Measurements from ENCODE around the gene NDST1. TPM values are rescaled to one million over a fixed set of nuclear protein-coding genes. Genes with fewer than 3 reads are reported as not detected.

Gene NDST1
- total RNA-seq, 1 experiment from 2014 or later, result 42.6 TPM

GRCh38 chr5:150505816-150506215 is 2.1 kb upstream of the NDST1 start:
- Histone ChIP-seq H3F3A (ENCODE audit: low read length, unreplicated experiment) (no peaks in the 10 kb centered on the region), H3K27me3 (ENCODE audit: low read length) (no peaks in the 10 kb centered on the region), H3K27ac (ENCODE audit: low read length) (no peak overlapping the region), H3K4me2 (ENCODE audit: low read length) (no peak overlapping the region), H3K4me3 (ENCODE audit: low read length) (no peak overlapping the region), H2AFZ (ENCODE audit: low read length) (no peak overlapping the region), H4K20me1 (ENCODE audit: low read length) (peaks cover 21% of the 10 kb centered on the region), H3K79me2 (ENCODE audit: low read length) (peaks cover 96% of the 10 kb centered on the region), H3K9me2 (replicated peaks; ENCODE audit: low read length) (no peaks in the 10 kb centered on the region), H3K9me3 (ENCODE audit: low read length) (no peaks in the 10 kb centered on the region), H3K9ac (ENCODE audit: low read length) (no peak overlapping the region), H3K36me3 (ENCODE audit: low read depth, low read length) (peaks cover 5% of the 10 kb centered on the region; the same call in 1 of the 2 replicates), H3K4me1 (ENCODE audit: insufficient read depth, low read length) (peaks cover 14% of the 10 kb centered on the region)
- intact Hi-C loops (cut with micrococcal nuclease), result no loop called here
- ChIA-PET CTCF (no interaction called here), POLR2A (ENCODE audit: unreplicated experiment) (no interaction called here)
- ATAC-seq (no peak), DNase-seq (no peak)
- TF ChIP-seq CTCF (conservative IDR thresholded peaks at IDR 0.05; ENCODE audit: low read depth, low read length) (no peak), EZH2phosphoT487 (IDR thresholded peaks at IDR 0.05; ENCODE audit: borderline replicate concordance, low read length) (no peak)
- no TSS peak for BruUV-seq (replicated peaks)

- Histone ChIP-seq H3F3A (ENCODE audit: low read length, unreplicated experiment) (no peaks in the 10 kb centered on the region), H3K4me1 (ENCODE audit: insufficient read depth, low read length) (peaks cover 21% of the 10 kb centered on the region), H3K27ac (ENCODE audit: low read length) (no peak overlapping the region), H3K36me3 (ENCODE audit: low read depth, low read length) (no peaks in the 10 kb centered on the region), H3K27me3 (ENCODE audit: low read length) (no peaks in the 10 kb centered on the region), H4K20me1 (ENCODE audit: low read length) (peaks cover 23% of the 10 kb centered on the region), H3K4me3 (ENCODE audit: low read length) (no peak overlapping the region), H3K9ac (ENCODE audit: low read length) (no peak overlapping the region), H2AFZ (ENCODE audit: low read length) (no peak overlapping the region), H3K9me2 (replicated peaks; ENCODE audit: low read length) (no peaks in the 10 kb centered on the region), H3K9me3 (ENCODE audit: low read length) (no peaks in the 10 kb centered on the region), H3K79me2 (ENCODE audit: low read length) (peaks cover 96% of the 10 kb centered on the region), H3K4me2 (ENCODE audit: low read length) (no peak overlapping the region)
- no peak for TF ChIP-seq EZH2 (IDR thresholded peaks at IDR 0.05; ENCODE audit: low read length, unreplicated experiment)
- TF ChIP-seq EZH2phosphoT487 (IDR thresholded peaks at IDR 0.05; ENCODE audit: borderline replicate concordance, low read length), result no peak
- no peak for TF ChIP-seq CTCF (conservative IDR thresholded peaks at IDR 0.05; ENCODE audit: low read depth, low read length)
- intact Hi-C loops (cut with micrococcal nuclease), result no loop called here
- CTCF ChIA-PET, result no interaction called here
- no peak for ATAC-seq
- no TSS peak for BruUV-seq (replicated peaks)
- no peak for DNase-seq
- POLR2A ChIA-PET (ENCODE audit: unreplicated experiment), result no interaction called here
These were observed 1.1 kb upstream of the NDST1 start for GRCh38 chr5:150506571-150507473.

GRCh38 chr5:150508277-150508640 is 328 bp downstream of the NDST1 start:
- H3K4me1 ChIP-seq (ENCODE audit: insufficient read depth, low read length), result peaks cover 27% of the 10 kb centered on the region
- CTCF ChIA-PET, result no interaction called here

More at GRCh38 chr5:150508277-150508640, 328 bp downstream of the NDST1 start:
- H3F3A ChIP-seq (ENCODE audit: low read length, unreplicated experiment), result no peaks in the 10 kb centered on the region
- H3K9me2 ChIP-seq (replicated peaks; ENCODE audit: low read length), result no peaks in the 10 kb centered on the region
- intact Hi-C loops (cut with micrococcal nuclease), result no loop called here
- TF ChIP-seq EZH2 (IDR thresholded peaks at IDR 0.05; ENCODE audit: low read length, unreplicated experiment) (no peak), EZH2phosphoT487 (IDR thresholded peaks at IDR 0.05; ENCODE audit: borderline replicate concordance, low read length) (no peak), CTCF (conservative IDR thresholded peaks at IDR 0.05; ENCODE audit: low read depth, low read length) (no peak)
- no peaks in the 10 kb centered on the region for H3K9me3 ChIP-seq (ENCODE audit: low read length)
- H3K79me2 ChIP-seq (ENCODE audit: low read length), result peaks cover 96% of the 10 kb centered on the region
- H4K20me1 ChIP-seq (ENCODE audit: low read length), result peaks cover 22% of the 10 kb centered on the region
- no peak overlapping the region for H3K4me3 ChIP-seq (ENCODE audit: low read length)
- BruUV-seq (replicated peaks), result no TSS peak
- no peak overlapping the region for H3K9ac ChIP-seq (ENCODE audit: low read length)
- DNase-seq (no peak), ATAC-seq (no peak)
- H3K27me3 ChIP-seq (ENCODE audit: low read length), result no peaks in the 10 kb centered on the region
- no peak overlapping the region for H3K27ac ChIP-seq (ENCODE audit: low read length)
- no peak overlapping the region for H2AFZ ChIP-seq (ENCODE audit: low read length)
- H3K36me3 ChIP-seq (ENCODE audit: low read depth, low read length), result no peaks in the 10 kb centered on the region
- POLR2A ChIA-PET (ENCODE audit: unreplicated experiment), result no interaction called here
- H3K4me2 ChIP-seq (ENCODE audit: low read length), result no peak overlapping the region
